Panc1 (cell line): ENCODE measurements around the gene NKPD1. TPM values are rescaled to one million over a fixed set of nuclear protein-coding genes. Genes with fewer than 3 reads are reported as not detected.

Experiments
- ATAC-seq: fragments of 200-7000 bp; cut with Tn5 transposase; 2 replicates; pipeline ENCODE4 v1.9.1; 2020; ENCODE audit warnings: mild to moderate bottlenecking, moderate library complexity
- BruUV-seq: library from RNA; stranded (reverse); fragments of 400-500 nt; replicated peaks from 2 replicates; lab custom pipeline; 2021; lab: Mats Ljungman, UMichigan
- CTCF ChIA-PET: fragments of 300-600 bp; sonication (Branson Sonifier 250); formaldehyde crosslinking; loops from one replicate; lab custom pipeline; 2022; ENCODE audit warnings: antibody characterized with exemption; lab: Charles Lee
- POLR2A ChIA-PET: fragments of 300-600 bp; sonication (Branson Sonifier 250); formaldehyde crosslinking; loops from one replicate; lab custom pipeline; 2022; ENCODE audit warnings: antibody characterized with exemption; lab: Charles Lee
- DNase-seq: peaks from one replicate; pipeline ENCODE4 v3.0.0-alpha.2; 2010; ENCODE audit warnings: low read depth, low spot score
- H3K27ac ChIP-seq: 2 replicates; pipeline ENCODE4 v1.5.1; 2011; ENCODE audit warnings: mild to moderate bottlenecking, low read length, inconsistent platforms
- H3K27me3 ChIP-seq: fragments of 200-500 bp; sonication (Bioruptor generic); 2 replicates; pipeline ENCODE4 v1.6.0; 2014; ENCODE audit warnings: low read length, inconsistent platforms; ENCODE audit not compliant: control insufficient read depth, insufficient read depth
- H3K36me3 ChIP-seq: fragments of 200-500 bp; sonication (Bioruptor generic); 2 replicates; pipeline ENCODE4 v1.5.1; 2014; ENCODE audit warnings: inconsistent platforms, mild to moderate bottlenecking, low read length, moderate library complexity; ENCODE audit not compliant: control insufficient read depth, insufficient read depth
- H3K4me1 ChIP-seq: 2 replicates; pipeline ENCODE4 v1.5.1; 2011; ENCODE audit warnings: inconsistent platforms, mild to moderate bottlenecking, low read length, moderate library complexity; ENCODE audit not compliant: control insufficient read depth, insufficient read depth
- H3K4me3 ChIP-seq, 2 experiments: 2 replicates each; pipeline ENCODE4 v1.5.1; 2011 to 2012; ENCODE audit warnings: low read depth in 2 of 2, low read length in 2 of 2, mild to moderate bottlenecking in 2 of 2, inconsistent platforms in 1 of 2, moderate library complexity in 1 of 2
- H3K9me3 ChIP-seq: fragments of 200-500 bp; sonication (Bioruptor generic); 2 replicates; pipeline ENCODE4 v1.5.1; 2014; ENCODE audit warnings: low read depth, mild to moderate bottlenecking, inconsistent platforms, low read length, moderate library complexity; ENCODE audit not compliant: control insufficient read depth, insufficient read depth
- CTCF ChIP-seq: fragments of 450-650 bp; IDR thresholded peaks from 2 replicates; pipeline ENCODE4 v1.5.1; 2017; ENCODE audit warnings: mild to moderate bottlenecking
- POLR2AphosphoS5 ChIP-seq: IDR thresholded peaks from 2 replicates; pipeline ENCODE4 v1.6.1; 2012; ENCODE audit warnings: mild to moderate bottlenecking, low read depth, low read length, moderate library complexity
- REST ChIP-seq, 2 experiments: IDR thresholded peaks; 2 replicates each; pipeline ENCODE4 v1.6.1; 2011 to 2012; ENCODE audit warnings: low read depth in 2 of 2, control low read depth in 1 of 2, low read length in 1 of 2, mild to moderate bottlenecking in 1 of 2, moderate library complexity in 1 of 2; ENCODE audit not compliant: insufficient read depth in 1 of 2
- SIN3A ChIP-seq: IDR thresholded peaks from 2 replicates; pipeline ENCODE4 v1.6.1; 2012; ENCODE audit warnings: low read depth, mild to moderate bottlenecking, low read length, moderate library complexity, borderline replicate concordance; ENCODE audit not compliant: insufficient read depth
- TCF7L2 ChIP-seq: IDR thresholded peaks from 2 replicates; pipeline ENCODE4 v1.6.1; 2011; ENCODE audit warnings: mild to moderate bottlenecking, low read depth, low read length, inconsistent platforms
- in situ Hi-C: cut with HindIII; loops from 2 replicates; pipeline ENCODE4 v1.10.0; 2016; ENCODE audit warnings: low sequenced_read_pairs, low pct_unique_long_range_greater_than_20kb
- intact Hi-C: fragments of 100-400 bp; cut with micrococcal nuclease; formaldehyde crosslinking; loops from one replicate; pipeline ENCODE4 v1.10.0; 2022; ENCODE audit not compliant: unreplicated experiment
- total RNA-seq: library from RNA; stranded (reverse); gene quantifications from one replicate; pipeline ENCODE4 v1.2.1, GENCODE V29; 2021; ENCODE audit not compliant: unreplicated experiment

NKPD1 gene
- total RNA-seq, 1 experiment from 2014 or later, result 0.05 TPM

GRCh38 chr19:45168767-45169351 lies 8.1 kb upstream of the NKPD1 start:
- no peak for ATAC-seq
- ChIA-PET POLR2A (no interaction called here), CTCF (no interaction called here)
- no peaks in the 10 kb centered on the region for H3K27me3 ChIP-seq
- no TSS peak for BruUV-seq
- intact Hi-C loops, result no loop called here
- DNase-seq, result no peak
- in situ Hi-C loops, result no loop called here
- no peak overlapping the region for H3K4me3 ChIP-seq
- TF ChIP-seq TCF7L2, result no peak
- no peak for TF ChIP-seq POLR2AphosphoS5
- H3K9me3 ChIP-seq, result no peaks in the 10 kb centered on the region
- H3K36me3 ChIP-seq, result no peaks in the 10 kb centered on the region
- H3K27ac ChIP-seq, result no peak overlapping the region
- no peaks in the 10 kb centered on the region for H3K4me1 ChIP-seq

- no peaks in the 10 kb centered on the region for H3K36me3 ChIP-seq
- TF ChIP-seq CTCF (no peak), POLR2AphosphoS5 (no peak), TCF7L2 (no peak), SIN3A (no peak), REST (IDR thresholded peaks at IDR 0.05; ENCODE audit: insufficient read depth in 1 of 2, low read depth in 2 of 2, low read length in 1 of 2) (no peak)
- no TSS peak for BruUV-seq
- H3K27me3 ChIP-seq, result no peaks in the 10 kb centered on the region
- intact Hi-C loops (no loop called here), in situ Hi-C loops (no loop called here)
- no peaks in the 10 kb centered on the region for H3K4me1 ChIP-seq
- no peak overlapping the region for H3K27ac ChIP-seq
- ChIA-PET CTCF (interaction anchor here (0.7 kb wide), 1 partner anchor 302 kb away, joined by 13 read pairs; no protein-coding TSS in a partner anchor), POLR2A (interaction anchor here (0.6 kb wide), 1 partner anchor 162 kb away, joined by 3 read pairs; no protein-coding TSS in a partner anchor)
- ATAC-seq, result no peak
- no peaks in the 10 kb centered on the region for H3K9me3 ChIP-seq
- DNase-seq, result no peak
- H3K4me3 ChIP-seq, result no peak overlapping the region
Measured at GRCh38 chr19:45166723-45167252, 6.0 kb upstream of the NKPD1 start.
